ENCODE data around the gene TADA2A.
"Not testable (repeated sequence)": the region's sequence is repeated elsewhere in the genome, so short reads cannot be mapped to it uniquely, and the experiment has no call there.

The TADA2A gene

GRCh38 chr17:37457801-37458200 is 51.1 kb downstream of the TADA2A start:
- not testable (repeated sequence) for H3K23ac ChIP-seq (ENCODE audit: low read length in 2 of 2)

GRCh38 chr17:37458805-37459204 is 52.1 kb downstream of the TADA2A start:
- peaks cover 16 to 39% of the 10 kb centered on the region in 2 experiments for H3K36me3 ChIP-seq (ENCODE audit: control insufficient read depth in 1 of 2, insufficient read depth in 2 of 2, low read depth in 1 of 2, low read length in 2 of 2)
- peak overlapping the region in 1 of 2 experiments; percentile 91 for H3K14ac ChIP-seq (ENCODE audit: low read length in 2 of 2)
- H3K9me3 ChIP-seq (ENCODE audit: control insufficient read depth, low read length): no peaks in the 10 kb centered on the region
- peak overlapping the region in 1 of 2 experiments; percentile 70 for H3K18ac ChIP-seq (ENCODE audit: low read depth in 1 of 2, low read length in 2 of 2)
- H3K4me3 ChIP-seq (ENCODE audit: insufficient read depth in 1 of 2, low read depth in 1 of 2, low read length in 2 of 2): no peak overlapping the region
- no peak overlapping the region for H4K8ac ChIP-seq (ENCODE audit: low read length)
- no peak overlapping the region for H2BK5ac ChIP-seq (ENCODE audit: low read depth, low read length, poor library complexity, severe bottlenecking)
- 66% methylated on average over 2 of the region's 3 CpGs for WGBS
- H3K4ac ChIP-seq (ENCODE audit: low read depth in 1 of 2, low read length in 2 of 2): peak overlapping the region in 1 of 2 experiments; percentile 61
- no peak overlapping the region for H2BK120ac ChIP-seq (ENCODE audit: low read depth, low read length)
- H3K9ac ChIP-seq (ENCODE audit: low read length): peak overlapping the region; percentile 38
- DNase-seq: peak; percentile 82
- H3K79me1 ChIP-seq (replicated peaks; ENCODE audit: low read length, poor library complexity, severe bottlenecking): peaks cover 3% of the 10 kb centered on the region
- no peak overlapping the region for H4K91ac ChIP-seq (ENCODE audit: low read length)
- no peak overlapping the region for H2BK15ac ChIP-seq (ENCODE audit: low read depth, poor library complexity, severe bottlenecking)
- peak overlapping the region in 1 of 2 experiments; percentile 35 for H3K23ac ChIP-seq (ENCODE audit: low read length in 2 of 2)
- H3K4me2 ChIP-seq (ENCODE audit: low read length, poor library complexity, severe bottlenecking): no peak overlapping the region
- no peak overlapping the region for H3K27ac ChIP-seq (ENCODE audit: low read length, poor library complexity, severe bottlenecking)
- H2BK12ac ChIP-seq (ENCODE audit: low read length in 2 of 2): no peak overlapping the region
- peaks cover 5% of the 10 kb centered on the region for H3K4me1 ChIP-seq (ENCODE audit: control insufficient read depth, insufficient read depth, low read depth, low read length)
- no peaks in the 10 kb centered on the region for H3K27me3 ChIP-seq (ENCODE audit: control insufficient read depth in 1 of 2, insufficient read depth in 1 of 2, low read length in 2 of 2)
- no peak overlapping the region for H2AK5ac ChIP-seq (ENCODE audit: low read length, severe bottlenecking)
- no peak overlapping the region for H2AFZ ChIP-seq (ENCODE audit: low read depth, low read length)

More at GRCh38 chr17:37457801-37458200, 51.1 kb downstream of the TADA2A start:
- H4K8ac ChIP-seq (ENCODE audit: low read length); H3K14ac ChIP-seq (ENCODE audit: low read length in 2 of 2); H3K4me2 ChIP-seq (ENCODE audit: low read length, poor library complexity, severe bottlenecking); DNase-seq; H3K9me3 ChIP-seq (ENCODE audit: control insufficient read depth, low read length); H2BK5ac ChIP-seq (ENCODE audit: low read depth, low read length, poor library complexity, severe bottlenecking); H2AK5ac ChIP-seq (ENCODE audit: low read length, severe bottlenecking); H3K4me3 ChIP-seq (ENCODE audit: insufficient read depth in 1 of 2, low read depth in 1 of 2, low read length in 2 of 2); H3K9ac ChIP-seq (ENCODE audit: low read length); H3K4me1 ChIP-seq (ENCODE audit: control insufficient read depth, insufficient read depth, low read depth, low read length); H3K79me1 ChIP-seq (replicated peaks; ENCODE audit: low read length, poor library complexity, severe bottlenecking); H3K27me3 ChIP-seq (ENCODE audit: control insufficient read depth in 1 of 2, insufficient read depth in 1 of 2, low read length in 2 of 2); H3K18ac ChIP-seq (ENCODE audit: low read depth in 1 of 2, low read length in 2 of 2); H2BK12ac ChIP-seq (ENCODE audit: low read length in 2 of 2); H3K4ac ChIP-seq (ENCODE audit: low read depth in 1 of 2, low read length in 2 of 2); H2AFZ ChIP-seq (ENCODE audit: low read depth, low read length); H2BK15ac ChIP-seq (ENCODE audit: low read depth, poor library complexity, severe bottlenecking); H2BK120ac ChIP-seq (ENCODE audit: low read depth, low read length); H4K91ac ChIP-seq (ENCODE audit: low read length); H3K27ac ChIP-seq (ENCODE audit: low read length, poor library complexity, severe bottlenecking): not testable (repeated sequence)
- 80% methylated on average over 1 of the region's 3 CpGs for WGBS
- H3K36me3 ChIP-seq (ENCODE audit: control insufficient read depth in 1 of 2, insufficient read depth in 2 of 2, low read depth in 1 of 2, low read length in 2 of 2): peaks cover 16 to 33% of the 10 kb centered on the region in 2 experiments

GRCh38 chr17:37461668-37462067 is 55.0 kb downstream of the TADA2A start:
- peaks cover 5% of the 10 kb centered on the region for H3K79me1 ChIP-seq (replicated peaks; ENCODE audit: low read length, poor library complexity, severe bottlenecking)
- no peak overlapping the region for H3K14ac ChIP-seq (ENCODE audit: low read length in 2 of 2)
- 94% methylated on average over 3 of the region's 3 CpGs for WGBS
- H4K8ac ChIP-seq (ENCODE audit: low read length): no peak overlapping the region
- no peak overlapping the region for H3K23ac ChIP-seq (ENCODE audit: low read length in 2 of 2)
- H3K4me1 ChIP-seq (ENCODE audit: control insufficient read depth, insufficient read depth, low read depth, low read length): peaks cover 4% of the 10 kb centered on the region
- H3K4me2 ChIP-seq (ENCODE audit: low read length, poor library complexity, severe bottlenecking): no peak overlapping the region
- no peak overlapping the region for H3K4ac ChIP-seq (ENCODE audit: low read depth in 1 of 2, low read length in 2 of 2)
- no peaks in the 10 kb centered on the region for H3K27me3 ChIP-seq (ENCODE audit: control insufficient read depth in 1 of 2, insufficient read depth in 1 of 2, low read length in 2 of 2)
- H3K9me3 ChIP-seq (ENCODE audit: control insufficient read depth, low read length): no peaks in the 10 kb centered on the region
- H2BK5ac ChIP-seq (ENCODE audit: low read depth, low read length, poor library complexity, severe bottlenecking): no peak overlapping the region
- no peak overlapping the region for H4K91ac ChIP-seq (ENCODE audit: low read length)
- no peak overlapping the region for H2AK5ac ChIP-seq (ENCODE audit: low read length, severe bottlenecking)
- no peak overlapping the region for H2BK120ac ChIP-seq (ENCODE audit: low read depth, low read length)
- no peak overlapping the region for H3K4me3 ChIP-seq (ENCODE audit: insufficient read depth in 1 of 2, low read depth in 1 of 2, low read length in 2 of 2)
- no peak overlapping the region for H2AFZ ChIP-seq (ENCODE audit: low read depth, low read length)
- H3K18ac ChIP-seq (ENCODE audit: low read depth in 1 of 2, low read length in 2 of 2): no peak overlapping the region
- H2BK12ac ChIP-seq (ENCODE audit: low read length in 2 of 2): no peak overlapping the region
- H3K9ac ChIP-seq (ENCODE audit: low read length): no peak overlapping the region
- DNase-seq: no peak
- no peak overlapping the region for H3K27ac ChIP-seq (ENCODE audit: low read length, poor library complexity, severe bottlenecking)
- H3K36me3 ChIP-seq (ENCODE audit: control insufficient read depth in 1 of 2, insufficient read depth in 2 of 2, low read depth in 1 of 2, low read length in 2 of 2): peaks cover 19 to 45% of the 10 kb centered on the region in 2 experiments
- H2BK15ac ChIP-seq (ENCODE audit: low read depth, poor library complexity, severe bottlenecking): no peak overlapping the region

GRCh38 chr17:37462492-37462891 is 55.8 kb downstream of the TADA2A start:
- H2BK5ac ChIP-seq (ENCODE audit: low read depth, low read length, poor library complexity, severe bottlenecking): no peak overlapping the region
- no peak overlapping the region for H2BK12ac ChIP-seq (ENCODE audit: low read length in 2 of 2)
- H3K27me3 ChIP-seq (ENCODE audit: control insufficient read depth in 1 of 2, insufficient read depth in 1 of 2, low read length in 2 of 2): no peaks in the 10 kb centered on the region
- peaks cover 19 to 48% of the 10 kb centered on the region in 2 experiments for H3K36me3 ChIP-seq (ENCODE audit: control insufficient read depth in 1 of 2, insufficient read depth in 2 of 2, low read depth in 1 of 2, low read length in 2 of 2)
- no peak overlapping the region for H3K18ac ChIP-seq (ENCODE audit: low read depth in 1 of 2, low read length in 2 of 2)
- no peak overlapping the region for H4K8ac ChIP-seq (ENCODE audit: low read length)
- no peak overlapping the region for H2AK5ac ChIP-seq (ENCODE audit: low read length, severe bottlenecking)
- 93% methylated on average over 3 of the region's 5 CpGs for WGBS
- H3K9ac ChIP-seq (ENCODE audit: low read length): no peak overlapping the region
- no peak overlapping the region for H4K91ac ChIP-seq (ENCODE audit: low read length)
- DNase-seq: no peak
- no peak overlapping the region for H3K14ac ChIP-seq (ENCODE audit: low read length in 2 of 2)
- no peak overlapping the region for H3K23ac ChIP-seq (ENCODE audit: low read length in 2 of 2)
- H2AFZ ChIP-seq (ENCODE audit: low read depth, low read length): no peak overlapping the region
- H3K4me3 ChIP-seq (ENCODE audit: insufficient read depth in 1 of 2, low read depth in 1 of 2, low read length in 2 of 2): no peak overlapping the region
- no peaks in the 10 kb centered on the region for H3K9me3 ChIP-seq (ENCODE audit: control insufficient read depth, low read length)
- no peak overlapping the region for H3K27ac ChIP-seq (ENCODE audit: low read length, poor library complexity, severe bottlenecking)
- H2BK120ac ChIP-seq (ENCODE audit: low read depth, low read length): no peak overlapping the region
- no peak overlapping the region for H2BK15ac ChIP-seq (ENCODE audit: low read depth, poor library complexity, severe bottlenecking)
- H3K4me1 ChIP-seq (ENCODE audit: control insufficient read depth, insufficient read depth, low read depth, low read length): peaks cover 4% of the 10 kb centered on the region
- peaks cover 5% of the 10 kb centered on the region for H3K79me1 ChIP-seq (replicated peaks; ENCODE audit: low read length, poor library complexity, severe bottlenecking)
- no peak overlapping the region for H3K4ac ChIP-seq (ENCODE audit: low read depth in 1 of 2, low read length in 2 of 2)
- H3K4me2 ChIP-seq (ENCODE audit: low read length, poor library complexity, severe bottlenecking): no peak overlapping the region

Data from mesenchymal stem cell (in vitro differentiated cells and primary cell).